Measurements from ENCODE around the gene PTPRJ. TPM values are rescaled to one million over a fixed set of nuclear protein-coding genes. Genes with fewer than 3 reads are reported as not detected.
A peak's percentile ranks its signal among the peaks of the same experiment; 100 is the strongest.

PTPRJ gene
- total RNA-seq, 1 experiment from 2014 or later, result 0.30 TPM

- Mint-ChIP-seq H3K27me3 (ENCODE audit: insufficient read depth, unreplicated experiment) (peaks cover 7% of the 10 kb centered on the region), H3K9me3 (ENCODE audit: unreplicated experiment) (no peaks in the 10 kb centered on the region), H3K36me3 (ENCODE audit: insufficient read depth, unreplicated experiment) (no peaks in the 10 kb centered on the region), H3K4me1 (ENCODE audit: insufficient read depth, unreplicated experiment) (no peaks in the 10 kb centered on the region), H3K4me3 (ENCODE audit: unreplicated experiment) (no peak overlapping the region), H3K27ac (ENCODE audit: low read depth, unreplicated experiment) (no peak overlapping the region)
- ChIA-PET POLR2A (no interaction called here), CTCF (interaction anchor here (0.5 kb wide), 1 partner anchor 48 kb away, joined by 4 read pairs; no protein-coding TSS in a partner anchor)
- no peak for DNase-seq (ENCODE audit: unreplicated experiment)
- no TSS peak for BruUV-seq (replicated peaks)
- TF ChIP-seq CTCF (IDR thresholded peaks at IDR 0.05; ENCODE audit: unreplicated experiment), result no peak
- intact Hi-C loops (cut with micrococcal nuclease), result no loop called here
Measured at GRCh38 chr11:48036466-48036865, 56.1 kb downstream of the PTPRJ start.

GRCh38 chr11:48037709-48038468, 57.5 kb downstream of the PTPRJ start:
- intact Hi-C loops (cut with micrococcal nuclease), result no loop called here
- Mint-ChIP-seq H3K9me3 (ENCODE audit: unreplicated experiment) (no peaks in the 10 kb centered on the region), H3K27me3 (ENCODE audit: insufficient read depth, unreplicated experiment) (peaks cover 7% of the 10 kb centered on the region), H3K4me1 (ENCODE audit: insufficient read depth, unreplicated experiment) (peaks cover 6% of the 10 kb centered on the region), H3K4me3 (ENCODE audit: unreplicated experiment) (no peak overlapping the region), H3K27ac (ENCODE audit: low read depth, unreplicated experiment) (no peak overlapping the region), H3K36me3 (ENCODE audit: insufficient read depth, unreplicated experiment) (no peaks in the 10 kb centered on the region)
- no TSS peak for BruUV-seq (replicated peaks)
- ChIA-PET CTCF (interaction anchor here (1.0 kb wide), 2 partner anchors 71 to 91 kb away, joined by 3 read pairs; no protein-coding TSS in a partner anchor), POLR2A (no interaction called here)
- TF ChIP-seq CTCF (IDR thresholded peaks at IDR 0.05; ENCODE audit: unreplicated experiment), result no peak
- DNase-seq (ENCODE audit: unreplicated experiment), result peak; percentile 25

GRCh38 chr11:48040830-48041444, 60.6 kb downstream of the PTPRJ start:
- H3K4me1 Mint-ChIP-seq (ENCODE audit: insufficient read depth, unreplicated experiment), result peaks cover 6% of the 10 kb centered on the region
- intact Hi-C loops (cut with micrococcal nuclease), result loop anchor here (10.0 kb wide), 1 partner anchor 56 kb away; the partner anchor contains the start of gene PTPRJ
- DNase-seq (ENCODE audit: unreplicated experiment), result no peak
- H3K27ac Mint-ChIP-seq (ENCODE audit: low read depth, unreplicated experiment), result no peak overlapping the region
- H3K36me3 Mint-ChIP-seq (ENCODE audit: insufficient read depth, unreplicated experiment), result no peaks in the 10 kb centered on the region
- no peaks in the 10 kb centered on the region for H3K9me3 Mint-ChIP-seq (ENCODE audit: unreplicated experiment)
- no peak for TF ChIP-seq CTCF (IDR thresholded peaks at IDR 0.05; ENCODE audit: unreplicated experiment)
- POLR2A ChIA-PET, result no interaction called here
- H3K4me3 Mint-ChIP-seq (ENCODE audit: unreplicated experiment), result no peak overlapping the region
- peaks cover 7% of the 10 kb centered on the region for H3K27me3 Mint-ChIP-seq (ENCODE audit: insufficient read depth, unreplicated experiment)
- no TSS peak for BruUV-seq (replicated peaks)
- CTCF ChIA-PET, result no interaction called here

GRCh38 chr11:48041877-48042695, 61.7 kb downstream of the PTPRJ start:
- DNase-seq (ENCODE audit: unreplicated experiment), result no peak
- Mint-ChIP-seq H3K4me1 (ENCODE audit: insufficient read depth, unreplicated experiment) (peaks cover 6% of the 10 kb centered on the region), H3K36me3 (ENCODE audit: insufficient read depth, unreplicated experiment) (no peaks in the 10 kb centered on the region), H3K27ac (ENCODE audit: low read depth, unreplicated experiment) (no peak overlapping the region), H3K9me3 (ENCODE audit: unreplicated experiment) (no peaks in the 10 kb centered on the region), H3K4me3 (ENCODE audit: unreplicated experiment) (no peak overlapping the region), H3K27me3 (ENCODE audit: insufficient read depth, unreplicated experiment) (no peaks in the 10 kb centered on the region)
- ChIA-PET POLR2A (no interaction called here), CTCF (no interaction called here)
- intact Hi-C loops (cut with micrococcal nuclease), result loop anchor here (10.0 kb wide), 1 partner anchor 57 kb away; the partner anchor contains the start of gene PTPRJ
- TF ChIP-seq CTCF (IDR thresholded peaks at IDR 0.05; ENCODE audit: unreplicated experiment), result no peak
- no TSS peak for BruUV-seq (replicated peaks)

All from MCF 10A (cell line).